Measurements from ENCODE around the gene DENND5A. TPM values are rescaled to one million over a fixed set of nuclear protein-coding genes. Genes with fewer than 3 reads are reported as not detected.
A peak's percentile ranks its signal among the peaks of the same experiment; 100 is the strongest.

DENND5A gene
- total RNA-seq, 4 donors from 2014 or later = 13.8 to 56.3 (median 23.4) TPM

DNA sequence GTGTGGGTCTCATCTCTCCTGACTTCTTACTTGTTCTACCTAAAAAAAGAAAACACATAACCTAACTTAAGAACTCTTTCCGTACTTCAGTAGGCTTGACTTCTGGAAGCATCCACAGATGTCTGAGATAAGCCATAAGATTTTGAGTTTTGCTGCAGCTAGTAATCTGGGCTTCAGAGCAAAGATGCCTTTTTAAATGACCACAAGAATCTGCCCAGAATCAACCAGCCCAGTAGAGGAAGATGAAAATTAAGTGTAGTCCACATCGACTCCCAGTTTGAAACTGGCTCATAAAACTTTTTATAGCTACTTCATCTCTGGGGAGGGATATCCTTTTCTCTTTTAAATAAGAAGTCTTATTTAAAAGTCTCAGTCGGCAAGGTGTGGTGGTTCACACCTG is 10.7 kb downstream of the DENND5A start:
- Histone ChIP-seq H3K9me3 (no peaks in the 10 kb centered on the region), H3K27me3 (no peaks in the 10 kb centered on the region), H3K4me1 (peaks cover 0 to 32% (median 6%) of the 10 kb centered on the region in 3 donors), H3K4me3 (no peak overlapping the region), H3K36me3 (peaks cover 0 to 4% (median 0%) of the 10 kb centered on the region in 3 donors), H3K27ac (no peak overlapping the region)
- intact Hi-C loops (cut with DNase I) = no loop called here
- no peak for DNase-seq
- TF ChIP-seq, protein P1, sequence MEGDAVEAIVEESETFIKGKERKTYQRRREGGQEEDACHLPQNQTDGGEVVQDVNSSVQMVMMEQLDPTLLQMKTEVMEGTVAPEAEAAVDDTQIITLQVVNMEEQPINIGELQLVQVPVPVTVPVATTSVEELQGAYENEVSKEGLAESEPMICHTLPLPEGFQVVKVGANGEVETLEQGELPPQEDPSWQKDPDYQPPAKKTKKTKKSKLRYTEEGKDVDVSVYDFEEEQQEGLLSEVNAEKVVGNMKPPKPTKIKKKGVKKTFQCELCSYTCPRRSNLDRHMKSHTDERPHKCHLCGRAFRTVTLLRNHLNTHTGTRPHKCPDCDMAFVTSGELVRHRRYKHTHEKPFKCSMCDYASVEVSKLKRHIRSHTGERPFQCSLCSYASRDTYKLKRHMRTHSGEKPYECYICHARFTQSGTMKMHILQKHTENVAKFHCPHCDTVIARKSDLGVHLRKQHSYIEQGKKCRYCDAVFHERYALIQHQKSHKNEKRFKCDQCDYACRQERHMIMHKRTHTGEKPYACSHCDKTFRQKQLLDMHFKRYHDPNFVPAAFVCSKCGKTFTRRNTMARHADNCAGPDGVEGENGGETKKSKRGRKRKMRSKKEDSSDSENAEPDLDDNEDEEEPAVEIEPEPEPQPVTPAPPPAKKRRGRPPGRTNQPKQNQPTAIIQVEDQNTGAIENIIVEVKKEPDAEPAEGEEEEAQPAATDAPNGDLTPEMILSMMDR (IDR thresholded peaks at IDR 0.05) = no peak
- TF ChIP-seq POLR2A (IDR thresholded peaks at IDR 0.05) = no peak
- 87% methylated on average over 3 of the region's 3 CpGs for WGBS, 2 donors

DNA sequence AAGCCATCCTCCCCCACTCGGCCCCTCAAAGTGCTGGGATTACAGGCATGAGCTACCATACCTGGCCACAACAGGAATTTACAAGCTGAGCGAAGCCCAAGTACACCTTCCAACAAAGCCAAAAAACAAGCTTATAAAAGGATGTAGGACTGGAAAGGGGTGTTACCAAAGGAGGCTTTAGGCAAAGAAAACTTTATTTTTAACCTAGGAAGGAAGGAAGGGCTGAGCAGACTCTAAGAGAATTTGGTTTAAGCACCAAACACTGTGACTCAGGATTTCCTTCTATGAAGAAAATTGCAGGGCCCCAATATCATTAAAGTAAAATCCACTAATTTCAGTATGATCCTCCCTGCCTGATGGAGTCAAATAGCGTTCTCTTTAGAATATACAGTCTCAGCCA is 12.1 kb downstream of the DENND5A start:
- WGBS, 2 donors = 36 to 58% methylated on average over 3 of the region's 3 CpGs
- DNase-seq = no peak
- intact Hi-C loops (cut with DNase I) = no loop called here
- no peak for TF ChIP-seq POLR2A (IDR thresholded peaks at IDR 0.05)
- TF ChIP-seq, protein P1 (IDR thresholded peaks at IDR 0.05) = no peak
- H3K36me3 ChIP-seq = peaks cover 0 to 4% (median 0%) of the 10 kb centered on the region in 3 donors
- H3K4me1 ChIP-seq = peaks cover 0 to 32% (median 6%) of the 10 kb centered on the region in 3 donors
- H3K27ac ChIP-seq = peak overlapping the region in 3 of 4 donors; percentile 40 to 46 (median 41)
- no peaks in the 10 kb centered on the region for H3K9me3 ChIP-seq
- no peak overlapping the region for H3K4me3 ChIP-seq
- H3K27me3 ChIP-seq = no peaks in the 10 kb centered on the region

DNA sequence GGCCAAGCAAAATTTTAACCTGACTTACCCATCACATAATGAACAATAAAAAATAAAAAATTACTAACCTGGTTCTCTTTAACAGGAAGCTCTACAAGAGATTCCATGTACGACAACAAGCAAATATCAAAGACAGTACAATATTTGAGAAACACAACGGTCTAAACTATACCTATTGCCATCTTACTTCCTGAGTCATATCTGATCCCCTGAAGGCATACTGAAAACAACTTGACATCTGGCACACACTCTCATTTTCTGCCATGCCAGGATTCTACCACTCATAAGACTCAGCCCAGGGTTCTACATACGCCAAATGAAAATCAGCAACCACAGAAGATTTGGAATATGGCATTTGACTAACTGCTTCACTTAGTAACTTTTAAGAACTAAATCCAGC is 13.8 kb downstream of the DENND5A start:
- DNase-seq = no peak
- TF ChIP-seq, protein P1 (IDR thresholded peaks at IDR 0.05) = no peak
- TF ChIP-seq POLR2A (IDR thresholded peaks at IDR 0.05) = no peak
- H3K9me3 ChIP-seq = no peaks in the 10 kb centered on the region
- no peaks in the 10 kb centered on the region for H3K27me3 ChIP-seq
- no peak overlapping the region for H3K27ac ChIP-seq
- H3K36me3 ChIP-seq = peaks cover 0 to 4% (median 0%) of the 10 kb centered on the region in 3 donors
- 33 to 39% methylated on average over 3 of the region's 3 CpGs for WGBS, 2 donors
- H3K4me1 ChIP-seq = peaks cover 0 to 24% (median 6%) of the 10 kb centered on the region in 3 donors
- intact Hi-C loops (cut with DNase I) = no loop called here
- H3K4me3 ChIP-seq = no peak overlapping the region

DNA sequence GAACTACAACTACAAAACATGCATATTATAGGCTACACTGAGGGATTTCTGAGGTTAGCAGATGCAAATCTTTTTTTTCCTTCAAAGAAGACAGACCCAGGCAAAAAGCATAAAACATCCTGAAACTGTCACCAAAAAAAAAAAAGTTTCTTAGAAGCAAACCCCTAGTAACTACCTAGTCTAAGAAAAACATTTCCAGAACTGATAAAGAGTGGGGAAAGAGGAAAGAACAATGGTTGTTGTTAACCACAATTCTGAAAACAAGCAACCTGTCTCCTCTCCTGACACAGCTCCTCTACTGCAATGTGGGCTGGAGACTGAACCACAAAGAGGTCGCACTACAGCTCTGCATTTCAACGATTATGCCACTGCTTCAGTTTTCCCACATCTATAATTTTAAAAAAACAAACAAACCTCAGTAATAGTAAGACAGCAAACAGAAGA is 15.0 kb downstream of the DENND5A start:
- Histone ChIP-seq H3K36me3 (no peaks in the 10 kb centered on the region), H3K27ac (no peak overlapping the region), H3K4me3 (no peak overlapping the region), H3K27me3 (no peaks in the 10 kb centered on the region), H3K4me1 (peaks cover 0 to 22% (median 6%) of the 10 kb centered on the region in 3 donors), H3K9me3 (no peaks in the 10 kb centered on the region)
- intact Hi-C loops (cut with DNase I) = no loop called here
- DNase-seq = no peak
- TF ChIP-seq, protein P1 (IDR thresholded peaks at IDR 0.05) = no peak
- no peak for TF ChIP-seq POLR2A (IDR thresholded peaks at IDR 0.05)
- WGBS, 2 donors = 26 to 41% methylated on average over 2 of the region's 2 CpGs

DNA sequence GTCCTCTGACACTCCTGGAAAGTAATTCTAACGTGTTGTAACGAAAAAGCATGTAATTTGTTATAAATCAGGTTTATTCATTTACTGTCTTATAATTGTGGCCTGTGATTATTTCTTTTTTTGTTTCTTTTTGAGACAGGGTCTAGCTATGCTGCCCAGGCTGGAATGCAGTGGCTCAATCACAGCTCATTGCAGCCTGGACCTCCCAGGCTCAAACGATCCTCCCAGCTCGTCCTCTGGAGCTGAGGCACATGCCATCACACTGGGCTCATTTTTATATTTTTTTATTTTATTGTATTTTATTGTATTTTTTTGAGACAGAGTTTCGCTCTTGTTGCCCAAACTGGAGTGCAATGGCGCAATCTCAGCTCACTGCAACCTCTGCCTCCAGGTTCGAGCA is 15.9 kb downstream of the DENND5A start:
- 86 to 87% methylated on average over 7 of the region's 7 CpGs for whole genome bisulfite sequencing, 2 donors
- Histone ChIP-seq H3K4me1 (peaks cover 0 to 22% (median 6%) of the 10 kb centered on the region in 3 donors), H3K36me3 (no peaks in the 10 kb centered on the region), H3K4me3 (no peak overlapping the region), H3K27ac (no peak overlapping the region), H3K9me3 (no peaks in the 10 kb centered on the region), H3K27me3 (no peaks in the 10 kb centered on the region)
- TF ChIP-seq, protein P1 (IDR thresholded peaks at IDR 0.05) = no peak
- TF ChIP-seq POLR2A (IDR thresholded peaks at IDR 0.05) = no peak
- intact Hi-C loops (cut with DNase I) = no loop called here
- no peak for DNase-seq

All from esophagus squamous epithelium (tissue), 5 donors.